SK-N-MC (cell line): Measurements from ENCODE around the gene RTN4RL2.

ENCODE experiments used
- DNase-seq: peaks from one replicate; pipeline ENCODE4 v3.0.0-alpha.2; 2011; ENCODE audit warnings: low read depth, low spot score
- H3K27ac ChIP-seq: fragments of 200-600 bp; sonication (generic); 2 replicates; pipeline ENCODE4 v1.5.1; 2016; ENCODE audit warnings: mixed run types
- H3K36me3 ChIP-seq: fragments of 200-600 bp; sonication (generic); 2 replicates; pipeline ENCODE4 v1.6.1; 2017; ENCODE audit warnings: antibody characterized with exemption, low read length, mixed read lengths; ENCODE audit not compliant: insufficient read depth
- H3K4me3 ChIP-seq: fragments of 200-600 bp; sonication (generic); 2 replicates; pipeline ENCODE4 v1.5.1; 2016
- H3K9ac ChIP-seq: fragments of 200-600 bp; sonication (generic); 2 replicates; pipeline ENCODE4 v1.8.0; 2017; ENCODE audit warnings: mixed run types, mixed read lengths; ENCODE audit not compliant: insufficient read length
- H3K9me3 ChIP-seq: fragments of 200-600 bp; sonication (generic); 2 replicates; pipeline ENCODE4 v1.6.1; 2017; ENCODE audit warnings: low read depth, mild to moderate bottlenecking, antibody characterized with exemption, low read length, moderate library complexity, mixed read lengths
- EZH2 ChIP-seq: fragments of 200-600 bp; sonication (generic); IDR thresholded peaks from one replicate; pipeline ENCODE4 v1.6.1; 2017; ENCODE audit warnings: antibody characterized with exemption
- FOXP2 ChIP-seq: optimal IDR thresholded peaks from 2 replicates; pipeline ENCODE3; 2011; ENCODE audit warnings: mild to moderate bottlenecking, moderate library complexity; ENCODE audit not compliant: insufficient read depth; ENCODE audit errors: extremely low read length, control extremely low read depth
- POLR2AphosphoS5 ChIP-seq: IDR thresholded peaks from 2 replicates; pipeline ENCODE4 v1.6.1; 2012; ENCODE audit warnings: mild to moderate bottlenecking, low read depth, low read length, borderline replicate concordance

Gene RTN4RL2

GRCh38 chr11:57464539-57465181, 4.3 kb downstream of the RTN4RL2 start:
- peaks cover 6% of the 10 kb centered on the region; the same call in 1 of the 2 replicates for H3K36me3 ChIP-seq
- no peak overlapping the region for H3K9ac ChIP-seq
- H3K9me3 ChIP-seq: no peaks in the 10 kb centered on the region
- DNase-seq: no peak
- no peak overlapping the region for H3K27ac ChIP-seq
- H3K4me3 ChIP-seq: no peak overlapping the region
- no peak for TF ChIP-seq FOXP2
- TF ChIP-seq POLR2AphosphoS5: no peak

GRCh38 chr11:57466680-57467079, 6.4 kb downstream of the RTN4RL2 start:
- Histone ChIP-seq H3K36me3 (peaks cover 10% of the 10 kb centered on the region; the same call in 1 of the 2 replicates), H3K9ac (no peak overlapping the region), H3K27ac (no peak overlapping the region), H3K4me3 (no peak overlapping the region), H3K9me3 (no peaks in the 10 kb centered on the region)
- DNase-seq: no peak
- TF ChIP-seq POLR2AphosphoS5 (no peak), FOXP2 (no peak), EZH2 (no peak)

GRCh38 chr11:57467508-57468157, 7.3 kb downstream of the RTN4RL2 start:
- no peak overlapping the region for H3K27ac ChIP-seq
- H3K36me3 ChIP-seq: peaks cover 10% of the 10 kb centered on the region; the same call in 1 of the 2 replicates
- no peak overlapping the region for H3K9ac ChIP-seq
- H3K9me3 ChIP-seq: no peaks in the 10 kb centered on the region
- no peak overlapping the region for H3K4me3 ChIP-seq
- TF ChIP-seq EZH2: no peak
- no peak for TF ChIP-seq FOXP2
- TF ChIP-seq POLR2AphosphoS5: no peak
- DNase-seq: no peak

- Histone ChIP-seq H3K36me3 (peaks cover 10% of the 10 kb centered on the region; the same call in 1 of the 2 replicates), H3K4me3 (no peak overlapping the region), H3K9me3 (no peaks in the 10 kb centered on the region), H3K9ac (no peak overlapping the region), H3K27ac (no peak overlapping the region)
- no peak for DNase-seq
- no peak for TF ChIP-seq EZH2
- TF ChIP-seq POLR2AphosphoS5: no peak
- no peak for TF ChIP-seq FOXP2
Measured at GRCh38 chr11:57468276-57468675, 7.9 kb downstream of the RTN4RL2 start.

- Histone ChIP-seq H3K4me3 (no peak overlapping the region), H3K27ac (no peak overlapping the region), H3K9me3 (no peaks in the 10 kb centered on the region), H3K36me3 (peaks cover 10% of the 10 kb centered on the region; the same call in 1 of the 2 replicates), H3K9ac (no peak overlapping the region)
- TF ChIP-seq POLR2AphosphoS5 (no peak), EZH2 (no peak), FOXP2 (no peak)
- no peak for DNase-seq
Measured at GRCh38 chr11:57469268-57469667, 8.9 kb downstream of the RTN4RL2 start.

- Histone ChIP-seq H3K9ac (no peak overlapping the region), H3K36me3 (peaks cover 10% of the 10 kb centered on the region; the same call in 1 of the 2 replicates), H3K4me3 (no peak overlapping the region), H3K27ac (no peak overlapping the region), H3K9me3 (no peaks in the 10 kb centered on the region)
- TF ChIP-seq EZH2: no peak
- TF ChIP-seq POLR2AphosphoS5: no peak
- TF ChIP-seq FOXP2: no peak
- DNase-seq: no peak
Measured at GRCh38 chr11:57471496-57471895, 11.2 kb downstream of the RTN4RL2 start.

GRCh38 chr11:57473285-57473841, 13.0 kb downstream of the RTN4RL2 start:
- H3K4me3 ChIP-seq: no peak overlapping the region
- no peak for DNase-seq
- H3K27ac ChIP-seq: no peak overlapping the region
- no peak for TF ChIP-seq POLR2AphosphoS5
- TF ChIP-seq EZH2: no peak
- no peak for TF ChIP-seq FOXP2
- H3K36me3 ChIP-seq: peaks cover 10% of the 10 kb centered on the region; the same call in 1 of the 2 replicates
- H3K9ac ChIP-seq: no peak overlapping the region
- no peaks in the 10 kb centered on the region for H3K9me3 ChIP-seq

- Histone ChIP-seq H3K9me3 (no peaks in the 10 kb centered on the region), H3K36me3 (peaks cover 5% of the 10 kb centered on the region; the same call in 1 of the 2 replicates), H3K4me3 (no peak overlapping the region), H3K27ac (no peak overlapping the region), H3K9ac (no peak overlapping the region)
- no peak for DNase-seq
- TF ChIP-seq POLR2AphosphoS5 (no peak), FOXP2 (no peak), EZH2 (no peak)
Measured at GRCh38 chr11:57474017-57474802, 13.9 kb downstream of the RTN4RL2 start.
